SU-DHL-6 (cell line): ENCODE results near the gene VWA5B1.

Source experiments
- EZH2phosphoT487 ChIP-seq: fragments of 200-600 bp; sonication (generic), shearing (Covaris generic); conservative IDR thresholded peaks from 2 replicates; pipeline ENCODE4 v1.6.1; 2018; ENCODE audit warnings: mild to moderate bottlenecking, antibody characterized with exemption, low read length, moderate library complexity, mixed read lengths
- TF ChIP-seq, protein P1 (sequence below): fragments of 200-600 bp; sonication (generic); IDR thresholded peaks from one replicate; pipeline ENCODE4 v1.5.1; 2017; ENCODE audit warnings: antibody characterized with exemption, mild to moderate bottlenecking, low read length, moderate library complexity; ENCODE audit not compliant: insufficient read depth, poor library complexity, severe bottlenecking

GRCh38 chr1:20348326-20348915 lies 57.7 kb downstream of the VWA5B1 start:
- TF ChIP-seq, protein P1, sequence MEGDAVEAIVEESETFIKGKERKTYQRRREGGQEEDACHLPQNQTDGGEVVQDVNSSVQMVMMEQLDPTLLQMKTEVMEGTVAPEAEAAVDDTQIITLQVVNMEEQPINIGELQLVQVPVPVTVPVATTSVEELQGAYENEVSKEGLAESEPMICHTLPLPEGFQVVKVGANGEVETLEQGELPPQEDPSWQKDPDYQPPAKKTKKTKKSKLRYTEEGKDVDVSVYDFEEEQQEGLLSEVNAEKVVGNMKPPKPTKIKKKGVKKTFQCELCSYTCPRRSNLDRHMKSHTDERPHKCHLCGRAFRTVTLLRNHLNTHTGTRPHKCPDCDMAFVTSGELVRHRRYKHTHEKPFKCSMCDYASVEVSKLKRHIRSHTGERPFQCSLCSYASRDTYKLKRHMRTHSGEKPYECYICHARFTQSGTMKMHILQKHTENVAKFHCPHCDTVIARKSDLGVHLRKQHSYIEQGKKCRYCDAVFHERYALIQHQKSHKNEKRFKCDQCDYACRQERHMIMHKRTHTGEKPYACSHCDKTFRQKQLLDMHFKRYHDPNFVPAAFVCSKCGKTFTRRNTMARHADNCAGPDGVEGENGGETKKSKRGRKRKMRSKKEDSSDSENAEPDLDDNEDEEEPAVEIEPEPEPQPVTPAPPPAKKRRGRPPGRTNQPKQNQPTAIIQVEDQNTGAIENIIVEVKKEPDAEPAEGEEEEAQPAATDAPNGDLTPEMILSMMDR = no peak
- no peak for TF ChIP-seq EZH2phosphoT487
